Measurements from ENCODE around the gene PDCL2. TPM values are rescaled to one million over a fixed set of nuclear protein-coding genes. Genes with fewer than 3 reads are reported as not detected.

Gene PDCL2
- total and polyA plus RNA-seq, 9 of the 15 experiments (the other 6 are each of a cell fraction or from before 2014, with no cell fraction given), result 0.62 to 2.5 (median 1.2) TPM

GRCh38 chr4:55635282-55635681, 43.2 kb upstream of the PDCL2 start (continued):
- TF ChIP-seq U2AF2 (optimal IDR thresholded peaks at IDR 0.05; ENCODE audit: low read depth, low read length) (no peak), FOS (IDR thresholded peaks at IDR 0.05; ENCODE audit: extremely low read depth, insufficient read length) (no peak), ARID2 (IDR thresholded peaks at IDR 0.05) (no peak), CSDE1 (IDR thresholded peaks at IDR 0.05) (no peak), ZNF740 (CRISPR knock-in tag; IDR thresholded peaks at IDR 0.05) (no peak), ZNF740 (tag; IDR thresholded peaks at IDR 0.05) (no peak), PCBP2 (IDR thresholded peaks at IDR 0.05; ENCODE audit: low read depth, low read length, poor library complexity, severe bottlenecking) (no peak), JUND (IDR thresholded peaks at IDR 0.05; ENCODE audit: borderline replicate concordance, low read depth, low read length) (0 out of 2 replicates have a peak, but pooled peaks have one; percentile 11), JUND (tag; IDR thresholded peaks at IDR 0.05; ENCODE audit: borderline replicate concordance, low read depth, low read length) (no peak), BMI1 (IDR thresholded peaks at IDR 0.05; ENCODE audit: low read length) (no peak), ZFP36 (IDR thresholded peaks at IDR 0.05; ENCODE audit: low read depth, low read length, partially characterized antibody) (no peak), MAFK (IDR thresholded peaks at IDR 0.05; ENCODE audit: low read length) (no peak), VEZF1 (CRISPR knock-in tag; IDR thresholded peaks at IDR 0.05) (no peak), REST (IDR thresholded peaks at IDR 0.05; ENCODE audit: borderline replicate concordance) (no peak), REST (CRISPR knock-in tag; IDR thresholded peaks at IDR 0.05; ENCODE audit: low read depth) (no peak), GMEB1 (CRISPR knock-in tag; IDR thresholded peaks at IDR 0.05) (no peak), HNRNPUL1 (IDR thresholded peaks at IDR 0.05; ENCODE audit: low read length) (no peak), DACH1 (IDR thresholded peaks at IDR 0.05; ENCODE audit: partially characterized antibody) (no peak), BCOR (IDR thresholded peaks at IDR 0.05) (no peak)

All from K562 (cell line).